Adrenal gland (tissue), 5 donors: ENCODE measurements around the gene KCTD19.

Experiments used
- CTCF ChIP-seq, 6 experiments: fragments of 450-650 bp in 4 of 6; fragments of 200-600 bp in 2 of 6; sonication (generic) in 1 of 6; IDR thresholded peaks; 1 replicate in 5 of 6; 2 replicates in 1 of 6; pipeline versions ENCODE4 v1.5.1 to v1.8.0; 2016 to 2021; ENCODE audit warnings: antibody characterized with exemption in 6 of 6, mild to moderate bottlenecking in 2 of 6, moderate library complexity in 1 of 6
- POLR2A ChIP-seq, 2 donors: fragments of 450-650 bp; IDR thresholded peaks; one replicate each; pipeline ENCODE4 v1.6.1; 2017; ENCODE audit warnings: antibody characterized with exemption in 2 of 2, mild to moderate bottlenecking in 2 of 2, moderate library complexity in 1 of 2
- donor health status: DM: no; HTN: no; CAD: no.

GRCh38 chr16:67372664-67373063, 46.1 kb upstream of the KCTD19 start:
- TF ChIP-seq CTCF (IDR thresholded peaks at IDR 0.05) (peak in 5 of 6 experiments; percentile 48 to 59 (median 49)), POLR2A (IDR thresholded peaks at IDR 0.05) (no peak)
